HG02981 (cell line): ENCODE data around the gene ALAD.
"Not testable (repeated sequence)": the region's sequence is repeated elsewhere in the genome, so short reads cannot be mapped to it uniquely, and the experiment has no call there.

Source experiments
- ATAC-seq: cut with Tn5 transposase; IDR thresholded peaks from one replicate; pipeline ENCODE4 v1.9.1; 2021; ENCODE audit warnings: mild to moderate bottlenecking, moderate library complexity; ENCODE audit not compliant: unreplicated experiment

The ALAD gene

DNA sequence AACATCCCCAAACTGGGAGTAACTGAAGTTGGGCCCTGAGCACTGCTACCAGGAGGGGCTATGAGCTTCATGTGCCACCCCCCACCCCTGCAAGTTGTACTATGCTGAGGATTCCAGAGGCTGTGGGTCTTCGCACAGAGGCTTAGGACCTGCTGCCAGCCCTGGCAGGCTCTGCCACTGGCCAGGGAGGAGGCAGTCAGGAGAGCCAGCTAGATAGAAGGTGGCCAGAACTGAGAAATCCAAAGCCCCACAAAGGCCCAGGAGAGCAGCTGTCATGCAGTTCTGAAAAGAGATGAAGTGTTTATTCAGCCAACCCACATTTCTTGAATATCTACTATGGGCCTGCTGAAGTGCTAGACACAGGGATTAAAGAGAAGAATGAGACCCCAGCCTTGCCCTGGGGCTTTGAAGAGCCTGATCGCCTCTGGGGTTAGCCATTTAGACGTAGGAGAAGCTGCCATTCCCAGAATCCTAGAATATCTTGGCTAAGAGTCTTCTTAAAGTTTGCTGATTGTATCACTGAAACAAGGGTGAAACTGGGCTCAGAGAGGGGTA, 1.4 kb downstream of the ALAD start:
- no peak for ATAC-seq

DNA sequence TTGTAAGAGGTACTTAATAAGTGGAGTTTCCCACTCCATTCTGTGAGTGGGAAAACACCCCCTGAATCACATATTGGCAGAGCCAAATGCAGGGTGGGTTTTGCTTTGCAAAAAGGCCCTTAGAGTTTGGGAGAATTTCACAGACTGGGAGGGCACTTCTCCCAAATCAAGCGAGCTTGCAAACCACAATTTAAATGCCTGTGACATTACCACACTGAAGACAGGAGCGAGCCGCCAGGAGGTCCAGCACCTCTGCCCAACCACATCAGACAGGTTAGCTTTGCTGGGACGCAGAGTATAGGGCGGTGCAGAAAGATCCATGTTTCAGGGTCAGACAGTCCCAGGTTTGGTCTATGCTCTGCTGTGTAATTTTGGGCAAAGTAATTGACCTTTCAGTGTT, 2.3 kb downstream of the ALAD start:
- ATAC-seq, result no peak

DNA sequence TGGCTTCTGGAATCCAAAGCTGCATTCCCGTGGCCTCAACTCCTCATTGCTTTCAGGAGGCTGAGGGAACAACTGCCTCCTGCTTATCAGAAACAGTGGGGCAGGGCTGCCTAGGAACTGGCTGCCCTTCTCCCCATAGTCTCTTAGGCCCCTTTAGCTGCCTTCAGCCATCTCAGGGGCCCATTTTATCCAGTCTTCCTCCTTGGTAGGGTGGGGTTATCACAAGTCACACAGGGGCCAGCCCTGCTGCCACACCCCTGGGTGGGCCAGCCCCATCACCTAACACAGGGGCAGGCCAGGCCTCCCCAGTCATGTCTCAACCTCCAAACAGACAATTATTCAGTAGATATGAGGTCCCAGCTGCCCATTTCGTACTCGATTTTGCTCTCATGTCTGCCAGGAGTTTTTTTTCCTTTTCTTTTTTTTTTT, 3.9 kb downstream of the ALAD start:
- ATAC-seq, result no peak

DNA sequence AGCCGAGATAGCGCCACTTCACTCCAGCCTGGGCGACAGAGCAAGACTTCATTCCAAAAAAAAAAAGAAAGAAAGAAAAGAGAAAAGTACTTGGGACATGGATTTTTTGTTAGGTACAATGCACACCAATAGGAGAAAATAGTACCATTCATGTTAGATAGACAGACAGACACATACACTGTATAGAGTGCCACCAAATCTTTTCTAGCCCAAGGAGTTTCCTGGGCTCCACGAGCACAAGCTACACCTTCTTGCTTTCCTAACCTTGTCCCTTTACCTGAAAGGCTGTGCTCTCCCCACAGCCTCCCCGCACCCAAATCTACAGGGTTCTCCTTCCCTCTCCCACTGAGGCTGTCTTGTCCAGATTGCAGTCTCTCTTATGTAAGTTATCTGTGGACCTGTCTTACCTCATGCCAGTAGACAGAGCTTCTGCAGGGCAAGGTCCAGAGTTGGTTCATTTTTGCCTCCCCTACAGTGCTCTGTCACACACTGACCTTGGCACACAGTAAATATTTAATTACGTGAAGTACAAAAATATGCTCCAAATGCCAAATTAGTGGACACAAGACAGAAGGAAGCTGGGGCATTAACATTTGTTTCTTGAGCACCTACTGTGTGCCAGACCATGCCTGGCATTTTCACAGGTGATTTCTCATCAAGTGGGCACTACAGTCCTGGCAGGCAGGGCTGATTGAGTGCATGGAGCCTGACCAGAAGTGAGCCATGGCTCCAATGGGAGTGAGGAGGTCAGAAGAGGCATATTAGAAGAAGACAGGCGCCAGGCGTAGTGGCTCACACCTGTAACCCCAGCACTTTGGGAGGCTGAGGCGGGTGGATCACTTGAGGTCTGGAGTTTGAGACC, 5.9 kb downstream of the ALAD start:
- no peak for ATAC-seq

DNA sequence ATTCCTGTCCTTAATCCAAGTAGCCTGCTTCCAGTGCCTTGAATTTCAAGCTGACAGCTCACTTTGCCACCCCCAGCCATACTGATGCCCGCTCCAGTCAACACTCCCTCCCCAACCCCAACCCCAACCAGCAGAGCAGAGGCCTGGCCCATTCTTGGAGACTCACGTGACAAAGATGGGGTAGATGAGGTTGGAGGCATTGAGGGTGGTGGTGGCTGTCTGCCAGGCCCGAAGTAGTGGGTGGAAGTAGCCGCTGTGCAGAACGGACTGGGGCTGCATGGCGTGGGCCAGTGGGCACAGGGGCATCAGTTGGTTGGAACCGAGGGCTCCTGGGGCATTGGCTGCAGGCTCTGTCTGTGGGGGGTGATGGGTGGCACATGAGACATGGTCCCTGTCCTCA, 7.8 kb downstream of the ALAD start:
- no peak for ATAC-seq

DNA sequence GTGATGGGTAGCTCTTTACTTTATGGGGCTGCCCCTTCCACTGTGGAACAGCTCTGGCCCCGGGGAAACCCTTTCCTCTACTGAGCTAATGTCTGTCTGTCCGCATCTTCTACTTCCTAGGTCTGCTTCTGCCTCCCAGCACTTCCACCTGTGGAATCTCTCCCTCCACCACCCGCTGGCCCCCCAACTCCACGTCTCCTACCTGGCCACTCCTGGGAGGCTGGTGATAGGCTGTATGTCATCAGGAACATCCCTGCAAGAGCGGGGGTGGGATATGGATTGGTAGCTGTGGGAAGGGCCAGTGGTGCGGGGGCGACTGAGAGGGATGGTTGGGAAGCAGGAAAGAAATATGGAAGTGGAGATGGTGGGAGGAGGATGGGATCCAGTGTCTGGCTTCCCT, 9.2 kb downstream of the ALAD start:
- no peak for ATAC-seq

DNA sequence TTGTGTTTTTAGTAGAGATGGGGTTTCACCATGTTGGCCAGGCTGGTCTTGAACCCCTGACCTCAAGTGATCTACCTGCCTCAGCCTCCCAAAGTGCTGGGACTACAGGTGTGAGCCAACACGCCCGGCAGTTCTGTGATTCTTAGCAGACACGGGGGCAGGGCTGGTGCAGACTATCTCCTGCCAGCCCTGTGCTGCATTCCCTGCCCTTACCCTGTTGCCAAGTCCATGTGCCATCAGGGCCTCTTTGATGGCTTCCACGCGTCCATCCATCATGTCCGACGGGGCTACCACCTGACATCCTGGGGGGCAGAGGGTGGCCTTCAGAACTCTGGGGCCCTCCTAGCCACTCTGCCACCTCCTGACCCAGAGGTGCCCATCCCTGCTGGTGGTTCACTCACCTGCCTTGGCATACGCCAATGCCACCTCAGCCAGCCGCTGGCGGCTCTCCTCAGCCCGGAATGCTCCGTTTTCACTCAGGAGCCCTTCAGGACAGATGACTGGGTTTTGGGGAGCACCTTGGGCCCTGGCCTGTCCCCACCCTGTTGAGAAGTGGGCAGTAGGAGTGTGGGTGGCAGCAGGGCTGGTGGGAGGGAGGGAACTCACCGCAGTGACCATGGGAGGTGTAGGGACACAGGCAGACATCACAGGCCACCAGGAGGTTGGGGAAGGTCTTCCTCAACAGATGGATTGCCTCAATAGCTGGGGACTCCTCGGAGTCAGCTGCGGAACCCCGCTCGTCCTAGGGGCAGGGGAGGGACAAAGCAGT, 10.7 kb downstream of the ALAD start:
- ATAC-seq, result no peak

DNA sequence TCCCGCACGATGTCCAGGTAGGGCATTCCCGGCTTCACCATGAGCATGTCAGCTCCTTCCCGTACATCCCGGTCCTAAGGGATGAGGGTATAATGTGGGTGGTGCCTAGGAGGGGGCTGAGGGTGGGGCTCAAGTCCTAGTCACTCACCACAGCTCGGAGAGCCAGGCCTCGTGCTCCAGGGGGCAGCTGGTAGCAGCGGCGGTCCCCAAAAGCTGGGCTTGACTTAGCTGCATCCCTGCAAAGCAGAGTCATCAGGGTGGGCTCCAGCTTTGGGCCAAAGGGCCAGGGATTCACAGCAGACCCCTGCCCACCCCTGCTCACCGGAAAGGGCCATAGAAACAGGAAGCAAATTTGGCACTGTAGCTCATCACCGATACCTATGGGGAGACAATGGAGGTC, 11.6 kb downstream of the ALAD start:
- ATAC-seq, result no peak

DNA sequence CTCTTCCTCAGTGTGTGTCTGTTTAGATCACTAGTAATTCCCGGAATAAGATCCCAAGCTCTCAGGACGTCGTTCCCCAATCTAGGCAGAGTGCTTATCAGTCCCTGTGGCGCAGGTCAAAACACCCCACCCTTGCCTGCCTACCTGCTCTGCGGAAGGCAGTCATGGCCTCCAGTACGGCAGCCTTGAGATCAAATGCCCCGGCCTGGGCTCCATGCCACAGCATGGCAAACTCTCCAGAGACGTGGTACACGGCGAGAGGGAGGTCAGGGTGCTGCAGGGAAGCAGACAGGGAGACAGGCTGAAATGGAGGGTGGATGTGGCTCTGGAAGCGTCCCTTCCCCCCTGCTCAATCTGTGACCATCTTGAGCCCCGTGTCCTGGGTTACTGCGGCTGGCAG, 12.3 kb downstream of the ALAD start:
- no peak for ATAC-seq

DNA sequence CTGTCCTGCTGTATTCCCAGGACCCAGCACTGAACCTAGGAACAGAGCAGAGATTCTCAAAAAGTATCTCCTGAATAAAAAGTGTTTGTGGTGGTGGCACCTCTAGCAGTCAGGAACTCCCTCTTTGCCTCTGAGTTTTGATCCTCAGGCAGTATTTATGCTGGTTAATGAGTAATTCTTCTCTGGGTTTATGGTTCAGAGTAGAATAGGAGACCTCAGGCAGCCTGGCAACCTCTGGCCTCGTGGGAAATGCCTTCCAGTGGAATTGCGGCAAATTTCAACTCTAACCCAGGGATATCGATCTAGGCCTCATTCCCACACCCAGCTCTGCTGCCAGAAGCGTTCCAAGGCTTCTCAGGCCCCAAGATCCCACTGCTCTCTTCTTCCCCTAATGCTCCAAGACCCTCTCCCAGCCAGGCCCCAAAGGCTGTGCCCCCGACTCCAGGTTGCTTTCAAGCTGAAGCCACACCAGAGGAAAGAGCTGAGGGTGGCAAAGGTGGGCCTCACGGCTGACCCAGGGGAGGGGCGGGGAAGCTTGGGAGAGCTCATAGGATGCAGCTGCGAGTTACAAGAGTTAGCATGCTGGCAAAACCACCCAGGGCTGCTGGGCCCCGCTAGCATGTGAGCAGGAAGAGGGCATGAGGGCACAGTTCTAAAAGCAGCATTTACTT, 13.4 kb downstream of the ALAD start:
- no peak for ATAC-seq

DNA sequence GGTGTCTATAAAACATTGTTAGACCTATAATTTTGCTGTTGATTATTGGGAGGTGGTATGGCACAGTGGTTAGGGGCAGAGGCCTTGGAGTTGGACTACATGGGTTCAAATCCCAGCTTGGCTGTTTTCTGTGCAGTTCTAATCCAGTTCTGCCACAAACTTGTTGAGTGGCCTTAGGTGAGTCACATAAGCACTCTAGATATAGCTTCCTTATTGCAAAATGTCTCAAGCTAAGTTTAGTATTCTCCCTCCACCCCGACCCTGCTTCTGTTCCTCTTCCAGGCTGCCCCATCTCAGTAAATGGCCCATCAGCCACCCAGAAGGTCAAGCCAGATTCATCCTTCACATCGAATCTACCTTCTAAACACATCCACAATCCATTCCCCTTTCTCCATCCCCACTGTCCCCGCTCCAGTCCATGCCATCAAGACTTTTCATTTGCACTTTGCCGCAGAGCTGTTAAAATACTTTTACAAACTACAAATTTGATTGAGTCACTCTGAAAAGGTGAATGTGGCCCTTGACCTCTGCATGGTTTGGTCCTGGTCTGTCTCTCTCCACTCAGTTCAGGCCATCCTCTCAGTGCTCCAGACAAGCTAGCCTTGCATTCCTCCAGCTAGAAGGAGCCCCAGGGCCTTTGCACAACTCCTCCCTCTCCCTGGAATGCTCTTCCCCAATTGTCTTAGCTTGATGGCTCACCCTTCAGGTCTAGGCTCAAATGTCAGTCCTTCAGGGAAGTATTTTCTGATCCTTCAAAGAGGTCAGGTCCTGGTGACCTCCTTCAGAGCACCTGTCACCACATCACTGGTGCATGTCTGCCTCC, 14.3 kb downstream of the ALAD start:
- no peak for ATAC-seq

DNA sequence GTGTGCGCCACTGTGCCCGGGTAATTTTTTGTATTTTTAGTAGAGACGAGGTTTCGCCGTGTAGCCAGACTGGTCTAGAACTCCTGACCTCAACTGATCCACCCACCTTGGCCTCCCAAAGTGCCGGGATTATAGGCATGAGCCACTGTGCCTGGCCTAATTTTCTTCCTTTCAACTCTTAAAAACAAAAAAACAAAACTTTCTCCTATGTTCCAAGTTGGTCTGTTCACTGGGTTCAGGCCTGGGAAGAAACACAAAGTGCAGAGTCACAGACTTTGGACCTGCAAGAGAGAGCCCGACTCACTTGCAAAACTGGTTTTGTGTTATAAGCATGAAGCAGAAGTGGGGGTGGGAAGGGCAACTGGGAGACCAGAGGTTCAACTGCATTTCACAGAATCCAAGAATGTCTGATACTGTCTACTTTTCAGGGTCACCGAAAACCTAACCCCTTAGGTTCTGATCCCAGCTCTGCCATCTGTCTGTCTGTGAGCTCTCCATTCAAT, 19.1 kb downstream of the ALAD start:
- ATAC-seq, result no peak

DNA sequence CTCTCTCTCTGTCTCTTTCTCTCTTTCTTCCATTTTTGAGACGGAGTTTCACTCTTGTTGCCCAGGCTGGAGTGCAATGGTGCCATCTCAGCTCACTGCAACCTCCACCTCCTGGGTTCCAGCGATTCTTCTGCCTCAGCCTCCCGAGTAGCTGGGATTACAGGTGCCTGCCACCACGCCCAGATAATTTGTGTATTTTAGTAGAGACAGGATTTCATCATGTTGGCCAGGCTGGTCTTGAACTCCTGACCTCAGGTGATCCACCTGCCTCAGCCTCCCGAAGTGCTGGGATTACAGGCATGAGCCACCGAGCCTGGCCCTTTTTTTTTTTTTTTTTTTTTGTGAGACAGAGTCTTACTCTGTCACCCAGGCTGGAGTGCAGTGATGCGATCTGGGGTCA, 19.6 kb downstream of the ALAD start:
- not testable (repeated sequence) for ATAC-seq

DNA sequence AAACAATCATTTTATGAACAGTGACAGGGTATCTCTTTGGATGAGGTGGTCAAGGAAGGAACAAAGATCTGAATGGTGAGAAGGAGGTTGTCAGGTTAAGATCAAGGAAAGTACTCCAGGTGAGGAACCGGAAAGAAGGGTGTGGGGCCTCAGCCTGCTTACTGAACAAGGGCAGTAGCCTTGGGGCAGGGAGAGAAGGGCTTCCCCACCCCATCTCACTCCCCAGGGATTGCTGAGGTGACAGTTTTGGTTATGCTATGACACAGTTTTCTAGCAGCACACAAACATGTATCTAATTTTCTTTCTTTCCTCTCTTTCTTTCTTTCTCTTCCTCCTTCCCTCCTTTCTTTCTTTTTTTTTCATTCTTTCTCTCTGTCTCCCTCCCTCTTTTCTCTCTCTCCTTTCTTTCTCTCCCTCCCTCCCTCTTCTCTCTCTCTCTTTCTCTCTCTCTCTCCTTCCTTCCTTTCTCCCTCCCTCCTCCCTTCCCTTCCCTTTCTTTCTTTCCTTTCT, 20.2 kb downstream of the ALAD start:
- peak; percentile 45 for ATAC-seq

DNA sequence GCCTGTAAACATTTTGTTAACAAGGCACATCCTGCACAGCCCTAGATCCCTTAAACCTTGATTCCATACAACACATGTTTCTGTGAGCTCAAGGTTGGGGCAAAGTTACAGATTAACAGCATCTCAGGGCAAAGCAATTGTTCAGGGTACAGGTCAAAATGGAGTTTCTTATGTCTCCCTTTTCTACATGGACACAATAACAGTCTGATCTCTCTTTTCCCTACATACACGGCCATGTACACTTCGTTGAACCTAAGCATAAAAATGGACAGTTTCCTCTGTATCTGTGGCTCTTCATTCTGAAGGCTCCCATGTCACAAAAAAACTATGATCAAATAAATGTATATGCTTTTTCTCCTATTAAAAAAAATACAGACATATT, 21.3 kb downstream of the ALAD start:
- ATAC-seq, result not testable (repeated sequence)

DNA sequence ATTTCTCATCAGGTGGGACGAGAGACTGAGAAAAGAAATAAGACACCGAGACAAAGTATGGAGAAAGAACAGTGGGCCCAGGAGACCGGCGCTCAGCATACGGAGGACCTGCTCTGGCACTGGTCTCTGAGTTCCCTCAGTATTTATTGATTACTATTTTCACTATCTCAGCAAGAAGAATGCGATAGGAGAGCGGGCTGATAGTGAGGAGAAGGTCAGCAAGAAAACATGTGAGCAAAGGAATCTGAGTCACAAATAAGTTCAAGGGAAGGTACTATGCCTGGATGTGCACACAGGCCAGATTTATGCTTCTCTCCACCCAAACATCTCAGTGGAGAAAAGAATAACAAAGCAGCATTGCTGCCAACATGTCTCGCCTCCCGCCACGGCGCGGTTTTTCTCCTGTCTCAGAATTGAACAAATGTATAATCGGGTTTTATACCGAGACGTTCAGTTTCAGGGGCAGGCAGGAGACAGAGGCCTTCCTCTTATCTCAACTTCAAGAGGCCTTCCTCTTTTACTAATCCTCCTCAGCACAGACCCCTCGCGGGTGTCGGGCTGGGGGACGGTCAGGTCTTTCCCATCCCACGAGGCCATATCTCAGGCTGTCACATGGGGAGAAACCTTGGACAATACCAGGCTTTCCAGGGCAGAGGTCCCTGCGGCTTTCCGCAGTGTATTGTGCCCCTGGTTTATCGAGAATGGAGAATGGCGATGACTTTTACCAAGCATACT, 21.8 kb downstream of the ALAD start:
- not testable (repeated sequence) for ATAC-seq

DNA sequence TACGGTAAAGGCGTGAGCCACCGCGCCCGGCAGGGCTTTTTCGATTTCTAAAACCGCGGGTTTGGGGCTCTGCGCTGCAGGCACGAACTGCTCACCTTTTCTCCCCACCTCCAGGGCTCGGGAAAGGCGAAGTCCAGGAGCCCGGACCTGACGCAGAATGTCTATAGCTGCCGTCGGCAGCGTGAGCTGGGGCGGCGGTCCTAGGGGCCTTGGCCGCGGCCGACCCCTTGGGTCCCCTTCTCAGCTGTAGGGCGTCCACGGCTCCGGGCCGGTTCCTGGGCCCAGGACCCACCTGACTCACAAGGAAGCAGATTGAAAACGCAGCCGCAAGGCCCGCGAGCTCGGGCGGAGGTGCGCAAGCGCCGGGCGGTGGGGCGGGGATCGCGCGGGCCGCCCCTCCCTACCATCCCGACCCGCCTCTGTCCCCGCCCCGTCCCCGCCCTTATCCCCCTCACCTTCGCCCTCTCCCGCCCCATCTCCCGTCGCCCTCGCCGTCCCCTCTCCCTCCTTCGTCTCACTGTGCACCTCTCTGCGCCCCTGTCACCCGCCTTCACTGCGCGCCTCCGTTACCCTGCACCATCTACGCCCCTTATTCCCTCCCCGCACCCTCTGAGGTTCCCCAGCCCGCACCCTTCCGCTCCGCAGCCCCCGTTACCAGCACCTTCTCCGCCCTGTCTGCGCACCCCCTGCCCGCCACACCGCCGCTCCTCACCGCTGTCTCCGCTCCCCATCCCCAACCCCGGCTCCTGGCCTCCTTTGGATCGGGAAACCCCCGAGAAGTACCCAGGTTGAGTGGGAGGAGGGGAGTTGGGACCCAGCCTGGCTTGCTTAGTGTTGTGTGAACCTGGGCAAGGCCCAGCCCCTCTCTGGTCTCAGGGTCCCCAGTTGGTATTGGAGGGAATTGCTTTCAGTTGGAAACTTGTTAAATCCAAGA, 24.2 kb downstream of the ALAD start, which contains the start of gene HDHD3:
HDHD3 (minus strand) TSS at position 353 of the 934 bp plus-strand sequence. CDS start 2,632 bp downstream, outside the sequence.
- peak; percentile 82 for ATAC-seq
